OCI-LY7 (cell line): ENCODE data around the gene SH2D3A. TPM values are rescaled to one million over a fixed set of nuclear protein-coding genes. Genes with fewer than 3 reads are reported as not detected.

Source experiments
- BruUV-seq: library from RNA; stranded (reverse); fragments of 400-500 nt; replicated peaks from 2 replicates; lab custom pipeline; 2021; lab: Mats Ljungman, UMichigan
- CTCF ChIA-PET: fragments of 300-600 bp; sonication (Branson Sonifier 250); formaldehyde crosslinking; loops from one replicate; lab custom pipeline; 2022; ENCODE audit warnings: antibody characterized with exemption; ENCODE audit not compliant: unreplicated experiment; lab: Charles Lee
- POLR2A ChIA-PET: fragments of 300-600 bp; sonication (Branson Sonifier 250); formaldehyde crosslinking; loops from one replicate; lab custom pipeline; 2022; ENCODE audit warnings: antibody characterized with exemption; lab: Charles Lee
- DNase-seq: peaks from one replicate; pipeline ENCODE4 v3.0.0-alpha.2; 2015; ENCODE audit warnings: low spot score
- H2AFZ ChIP-seq: fragments of 200-600 bp; sonication (generic), shearing (Covaris generic); 2 replicates; pipeline ENCODE4 v1.6.1; 2014; ENCODE audit warnings: mild to moderate bottlenecking, antibody characterized with exemption, low read length, moderate library complexity
- H3K27ac ChIP-seq: fragments of 200-600 bp; sonication (generic); 2 replicates; pipeline ENCODE4 v1.5.1; 2014; ENCODE audit warnings: mixed run types, low read depth, mild to moderate bottlenecking, moderate library complexity, low read length, inconsistent platforms; ENCODE audit not compliant: poor library complexity, severe bottlenecking
- H3K36me3 ChIP-seq: fragments of 200-600 bp; sonication (generic); 2 replicates; pipeline ENCODE4 v1.6.1; 2014; ENCODE audit warnings: mild to moderate bottlenecking, antibody characterized with exemption, low read length, moderate library complexity, mixed read lengths; ENCODE audit not compliant: insufficient read depth
- H3K4me1 ChIP-seq: fragments of 200-600 bp; sonication (generic); 2 replicates; pipeline ENCODE4 v1.5.1; 2014; ENCODE audit warnings: mild to moderate bottlenecking, low read length; ENCODE audit not compliant: insufficient read depth, poor library complexity, severe bottlenecking
- H3K4me2 ChIP-seq: fragments of 200-600 bp; sonication (generic); 2 replicates; pipeline ENCODE4 v1.6.1; 2014; ENCODE audit warnings: mild to moderate bottlenecking, low read length
- H3K4me3 ChIP-seq: fragments of 200-600 bp; sonication (generic); 2 replicates; pipeline ENCODE4 v1.5.1; 2014; ENCODE audit warnings: mild to moderate bottlenecking, low read depth, low read length; ENCODE audit not compliant: poor library complexity, severe bottlenecking
- H3K79me2 ChIP-seq: fragments of 200-600 bp; sonication (generic); 2 replicates; pipeline ENCODE4 v1.6.1; 2016; ENCODE audit warnings: low read depth, mild to moderate bottlenecking, low read length, moderate library complexity, mixed read lengths; ENCODE audit not compliant: insufficient read depth
- H3K9me2 ChIP-seq: fragments of 200-600 bp; sonication (generic); 2 replicates; pipeline ENCODE4 v1.6.1; 2016; ENCODE audit warnings: mild to moderate bottlenecking, low read length, mixed read lengths; ENCODE audit not compliant: insufficient read depth
- H3K9me3 ChIP-seq: fragments of 200-600 bp; sonication (generic); 2 replicates; pipeline ENCODE4 v1.6.1; 2014; ENCODE audit warnings: mild to moderate bottlenecking, mixed run types, low read length, mixed read lengths
- H4K20me1 ChIP-seq: fragments of 200-600 bp; sonication (generic); 2 replicates; pipeline ENCODE4 v1.6.1; 2014; ENCODE audit warnings: mild to moderate bottlenecking, antibody characterized with exemption, low read length, moderate library complexity, mixed read lengths; ENCODE audit not compliant: insufficient read depth
- EZH2phosphoT487 ChIP-seq: fragments of 200-600 bp; sonication (generic); IDR thresholded peaks from 2 replicates; pipeline ENCODE4 v1.6.1; 2018; ENCODE audit warnings: low read depth, borderline replicate concordance, mild to moderate bottlenecking, mixed run types, antibody characterized with exemption, low read length, moderate library complexity, mixed read lengths
- intact Hi-C: fragments of 100-400 bp; cut with micrococcal nuclease; formaldehyde crosslinking; loops from one replicate; pipeline ENCODE4 v1.10.0; 2022; ENCODE audit not compliant: unreplicated experiment
- total RNA-seq, 2 experiments: library from RNA; depleted of rRNA in 1 of 2; stranded (reverse); fragments of >200 nt in 1 of 2; shearing (Covaris generic) in 1 of 2; gene quantifications; 2 replicates each; pipeline ENCODE4 v1.2.3, GENCODE V29; 2014 to 2022
- TF ChIP-seq, protein P1 (sequence below): fragments of 200-600 bp; sonication (generic); conservative IDR thresholded peaks from 2 replicates; pipeline ENCODE4 v1.5.1; 2014; ENCODE audit warnings: mild to moderate bottlenecking, antibody characterized with exemption, low read length, moderate library complexity, mixed read lengths

SH2D3A gene
- total RNA-seq, 2 experiments from 2014 or later: 7.8 to 13.3 TPM

DNA sequence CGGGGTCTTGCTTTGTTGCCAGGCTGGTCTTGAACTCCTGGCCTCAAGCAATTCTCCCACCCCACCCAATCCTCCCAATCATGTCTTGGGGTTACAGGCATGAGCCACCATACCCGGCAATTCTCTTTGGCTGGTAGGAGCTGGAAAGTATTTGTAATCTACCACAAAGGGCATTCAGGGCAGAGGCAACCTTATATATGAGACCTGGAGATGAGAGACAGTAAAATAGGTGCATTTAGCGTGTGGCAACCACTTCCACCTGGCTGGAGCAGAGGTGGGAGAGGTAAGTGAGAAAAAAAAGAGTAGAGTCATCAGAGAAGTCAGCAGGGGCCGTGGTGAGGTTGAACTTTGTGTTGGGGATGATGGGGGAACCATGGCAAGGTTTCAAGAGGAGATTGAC, 42.0 kb upstream of the SH2D3A start:
- ChIA-PET CTCF (no interaction called here), POLR2A (interaction anchor here (1.0 to 1.2 kb wide), 2 partner anchors 18 to 37 kb away, joined by 3 to 5 read pairs; partner anchors contain the start of gene VAV1)
- H4K20me1 ChIP-seq: no peaks in the 10 kb centered on the region
- DNase-seq: no peak
- peaks cover 8% of the 10 kb centered on the region for H3K9me3 ChIP-seq
- H3K9me2 ChIP-seq: no peaks in the 10 kb centered on the region
- no peak overlapping the region for H3K27ac ChIP-seq
- TF ChIP-seq EZH2phosphoT487: no peak
- TF ChIP-seq, protein P1, sequence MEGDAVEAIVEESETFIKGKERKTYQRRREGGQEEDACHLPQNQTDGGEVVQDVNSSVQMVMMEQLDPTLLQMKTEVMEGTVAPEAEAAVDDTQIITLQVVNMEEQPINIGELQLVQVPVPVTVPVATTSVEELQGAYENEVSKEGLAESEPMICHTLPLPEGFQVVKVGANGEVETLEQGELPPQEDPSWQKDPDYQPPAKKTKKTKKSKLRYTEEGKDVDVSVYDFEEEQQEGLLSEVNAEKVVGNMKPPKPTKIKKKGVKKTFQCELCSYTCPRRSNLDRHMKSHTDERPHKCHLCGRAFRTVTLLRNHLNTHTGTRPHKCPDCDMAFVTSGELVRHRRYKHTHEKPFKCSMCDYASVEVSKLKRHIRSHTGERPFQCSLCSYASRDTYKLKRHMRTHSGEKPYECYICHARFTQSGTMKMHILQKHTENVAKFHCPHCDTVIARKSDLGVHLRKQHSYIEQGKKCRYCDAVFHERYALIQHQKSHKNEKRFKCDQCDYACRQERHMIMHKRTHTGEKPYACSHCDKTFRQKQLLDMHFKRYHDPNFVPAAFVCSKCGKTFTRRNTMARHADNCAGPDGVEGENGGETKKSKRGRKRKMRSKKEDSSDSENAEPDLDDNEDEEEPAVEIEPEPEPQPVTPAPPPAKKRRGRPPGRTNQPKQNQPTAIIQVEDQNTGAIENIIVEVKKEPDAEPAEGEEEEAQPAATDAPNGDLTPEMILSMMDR: no peak
- H3K4me1 ChIP-seq: peaks cover 14% of the 10 kb centered on the region
- BruUV-seq: no TSS peak
- H3K36me3 ChIP-seq: peaks cover 67% of the 10 kb centered on the region
- no peak overlapping the region for H3K4me2 ChIP-seq
- no peak overlapping the region for H2AFZ ChIP-seq
- no peak overlapping the region for H3K4me3 ChIP-seq
- intact Hi-C loops: no loop called here
- peaks cover 93% of the 10 kb centered on the region for H3K79me2 ChIP-seq

DNA sequence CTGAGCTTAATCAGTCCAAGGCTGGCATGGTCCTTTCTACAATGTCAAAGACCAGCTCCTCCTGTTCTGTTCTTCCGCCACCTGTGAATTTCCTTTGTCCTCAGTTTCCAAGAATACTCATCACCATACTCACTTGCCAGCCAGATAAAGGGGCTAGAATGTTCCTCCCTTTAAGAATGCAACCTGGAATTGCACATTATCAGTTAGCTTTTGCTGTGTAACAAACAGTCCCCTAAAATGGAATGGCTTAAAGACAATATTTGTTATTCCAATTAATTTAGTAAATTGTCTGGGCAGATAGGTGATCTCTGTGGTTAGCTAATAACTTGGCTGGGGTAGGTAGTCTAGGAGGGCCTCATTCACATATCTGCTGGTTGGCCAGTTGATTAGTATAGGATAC, 41.3 kb upstream of the SH2D3A start:
- no peak for TF ChIP-seq EZH2phosphoT487
- TF ChIP-seq, protein P1: no peak
- H3K27ac ChIP-seq: no peak overlapping the region
- H4K20me1 ChIP-seq: no peaks in the 10 kb centered on the region

DNA sequence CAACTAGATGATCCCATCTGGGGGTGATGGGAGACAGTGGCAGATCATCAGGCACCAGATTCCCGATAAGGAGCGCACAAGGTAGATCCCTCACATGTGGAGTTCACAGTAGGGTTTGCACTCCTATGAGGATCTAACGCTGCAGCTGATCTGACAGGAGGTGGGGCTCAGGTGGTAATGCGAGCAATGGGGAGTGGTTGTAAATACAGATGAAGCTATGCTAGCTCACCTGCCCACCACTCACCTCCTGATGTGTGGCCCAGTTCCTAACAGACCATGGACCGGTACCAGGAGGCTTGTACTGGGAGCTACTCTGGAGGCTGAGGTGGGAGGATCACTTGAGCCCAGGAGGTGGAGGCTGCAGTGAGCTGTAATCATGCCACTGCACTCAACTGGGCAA, 40.1 kb upstream of the SH2D3A start:
- no peak overlapping the region for H2AFZ ChIP-seq
- H3K9me2 ChIP-seq: no peaks in the 10 kb centered on the region
- H3K36me3 ChIP-seq: peaks cover 66% of the 10 kb centered on the region
- intact Hi-C loops: no loop called here
- no peak overlapping the region for H3K4me2 ChIP-seq
- H3K9me3 ChIP-seq: peaks cover 8% of the 10 kb centered on the region
- TF ChIP-seq, protein P1: no peak
- TF ChIP-seq EZH2phosphoT487: no peak
- no peak for DNase-seq
- POLR2A ChIA-PET: interaction anchor here (0.9 kb wide), 1 partner anchor 9 kb away, joined by 4 read pairs; no protein-coding TSS in a partner anchor
- CTCF ChIA-PET: no interaction called here
- H3K4me3 ChIP-seq: no peak overlapping the region
- peaks cover 92% of the 10 kb centered on the region for H3K79me2 ChIP-seq
- no peak overlapping the region for H3K27ac ChIP-seq
- H3K4me1 ChIP-seq: peaks cover 34% of the 10 kb centered on the region
- no peaks in the 10 kb centered on the region for H4K20me1 ChIP-seq
- BruUV-seq: no TSS peak

More for the DNA sequence above, 41.3 kb upstream of the SH2D3A start:
- no peak overlapping the region for H2AFZ ChIP-seq
- CTCF ChIA-PET: no interaction called here
- intact Hi-C loops: no loop called here
- DNase-seq: no peak
- H3K9me2 ChIP-seq: no peaks in the 10 kb centered on the region
- H3K4me3 ChIP-seq: no peak overlapping the region
- no TSS peak for BruUV-seq
- no peak overlapping the region for H3K4me2 ChIP-seq
- POLR2A ChIA-PET: interaction anchor here (0.7 to 1.2 kb wide), 2 partner anchors 14 to 19 kb away, joined by 3 read pairs; no protein-coding TSS in a partner anchor
- peaks cover 93% of the 10 kb centered on the region for H3K79me2 ChIP-seq
- H3K4me1 ChIP-seq: peaks cover 21% of the 10 kb centered on the region
- peaks cover 8% of the 10 kb centered on the region for H3K9me3 ChIP-seq
- peaks cover 72% of the 10 kb centered on the region for H3K36me3 ChIP-seq
